ENCODE measurements around the gene SH3RF3. TPM values are rescaled to one million over a fixed set of nuclear protein-coding genes. Genes with fewer than 3 reads are reported as not detected.

SH3RF3 gene
- total and polyA plus RNA-seq, 2 of the 13 experiments (the other 11 are each of a cell fraction or from before 2014, with no cell fraction given) = 0.04 TPM; not detected in 1

GRCh38 chr2:109438773-109439389 lies 309.9 kb downstream of the SH3RF3 start:
- ATAC-seq (no peak), DNase-seq (ENCODE audit: low spot score) (no peak), FAIRE-seq (no peak)
- no peak for TF ChIP-seq NR2F1 (CRISPR knock-in tag; IDR thresholded peaks at IDR 0.05)
- TF ChIP-seq ARNT (IDR thresholded peaks at IDR 0.05) = no peak
- TF ChIP-seq MEIS2 (CRISPR knock-in tag; IDR thresholded peaks at IDR 0.05) = no peak
- no peak for TF ChIP-seq FOSL2 (CRISPR knock-in tag; IDR thresholded peaks at IDR 0.05)
- no peak for TF ChIP-seq CAMTA2 (CRISPR knock-in tag; IDR thresholded peaks at IDR 0.05; ENCODE audit: borderline replicate concordance)
- TF ChIP-seq HDAC2 (CRISPR knock-in tag; IDR thresholded peaks at IDR 0.05) = no peak
- TF ChIP-seq MYNN (CRISPR knock-in tag; IDR thresholded peaks at IDR 0.05; ENCODE audit: low read depth) = no peak
- TF ChIP-seq CBX2 (IDR thresholded peaks at IDR 0.05; ENCODE audit: low read depth, low read length) = no peak
- no peak for TF ChIP-seq CBX2 (CRISPR knock-in tag; IDR thresholded peaks at IDR 0.05; ENCODE audit: low read depth)
- TF ChIP-seq REL (CRISPR knock-in tag; conservative IDR thresholded peaks at IDR 0.05) = no peak
- no peak for TF ChIP-seq ZSCAN30 (CRISPR knock-in tag; IDR thresholded peaks at IDR 0.05)
- TF ChIP-seq IKZF1 (IDR thresholded peaks at IDR 0.05) = no peak
- no peak for TF ChIP-seq SAP130 (CRISPR knock-in tag; IDR thresholded peaks at IDR 0.05; ENCODE audit: low read depth)
- no peak for TF ChIP-seq RFX5 (IDR thresholded peaks at IDR 0.05; ENCODE audit: low read depth, low read length)
- TF ChIP-seq PRDM4 (CRISPR knock-in tag; IDR thresholded peaks at IDR 0.05; ENCODE audit: borderline replicate concordance) = no peak
- TF ChIP-seq PTBP1 (IDR thresholded peaks at IDR 0.05; ENCODE audit: low read depth, low read length, poor library complexity, severe bottlenecking) = no peak
- TF ChIP-seq CSRNP1 (CRISPR knock-in tag; IDR thresholded peaks at IDR 0.05) = no peak
- TF ChIP-seq ZNF589 (CRISPR knock-in tag; conservative IDR thresholded peaks at IDR 0.05) = no peak
- no peak for TF ChIP-seq NFRKB (IDR thresholded peaks at IDR 0.05)
- no peak for TF ChIP-seq ZNF180 (CRISPR knock-in tag; IDR thresholded peaks at IDR 0.05; ENCODE audit: borderline replicate concordance, low read depth)
- Histone ChIP-seq H3K36me3 (replicated peaks in 1 of 2; ENCODE audit: control insufficient read depth in 1 of 2, insufficient read depth in 2 of 2, low read length in 2 of 2) (no peaks in the 10 kb centered on the region), H3K4me2 (ENCODE audit: low read depth, low read length) (no peak overlapping the region), H3K4me1 (ENCODE audit: insufficient read depth, low read length) (no peaks in the 10 kb centered on the region), H2AFZ (ENCODE audit: low read length) (no peak overlapping the region), H4K20me1 (ENCODE audit: insufficient read depth, low read length) (no peaks in the 10 kb centered on the region), H3K9me3 (ENCODE audit: low read length) (peaks cover 18% of the 10 kb centered on the region), H3K4me3 (replicated peaks in 1 of 3; ENCODE audit: insufficient read depth in 1 of 3, low read depth in 2 of 3, low read length in 3 of 3) (no peak overlapping the region), H3K9ac (ENCODE audit: insufficient read depth, low read depth, low read length) (no peak overlapping the region), H3K27me3 (ENCODE audit: control insufficient read depth in 1 of 2, insufficient read depth in 2 of 2, low read length in 2 of 2) (peaks cover 0 to 11% of the 10 kb centered on the region in 2 experiments; a peak in 3 of 5 replicates), H3K27ac (ENCODE audit: extremely low read length, insufficient read depth, low read length) (no peak overlapping the region), H3K79me2 (ENCODE audit: insufficient read depth, low read length) (no peaks in the 10 kb centered on the region)
- WGBS (ENCODE audit: low lambda C conversion rate) = 29% methylated on average over 8 of the region's 8 CpGs
- ChIA-PET CTCF (ENCODE audit: low intra/inter-chr PET ratio, low total read pairs) (no interaction called here), POLR2A (no interaction called here)
- in situ Hi-C loops (cut with HindIII; ENCODE audit: extremely low pct_ligation_motif_present, low pct_unique_long_range_greater_than_20kb) (no loop called here), intact Hi-C loops (cut with micrococcal nuclease; ENCODE audit: unreplicated experiment) (no loop called here)
- no TSS peak for BruUV-seq (replicated peaks)
